ENCODE data around the gene CCDC195. TPM values are rescaled to one million over a fixed set of nuclear protein-coding genes. Genes with fewer than 3 reads are reported as not detected.
"Not testable (repeated sequence)": the region's sequence is repeated elsewhere in the genome, so short reads cannot be mapped to it uniquely, and the experiment has no call there.

The CCDC195 gene
- total RNA-seq, 2 donors from 2014 or later, result not detected

DNA sequence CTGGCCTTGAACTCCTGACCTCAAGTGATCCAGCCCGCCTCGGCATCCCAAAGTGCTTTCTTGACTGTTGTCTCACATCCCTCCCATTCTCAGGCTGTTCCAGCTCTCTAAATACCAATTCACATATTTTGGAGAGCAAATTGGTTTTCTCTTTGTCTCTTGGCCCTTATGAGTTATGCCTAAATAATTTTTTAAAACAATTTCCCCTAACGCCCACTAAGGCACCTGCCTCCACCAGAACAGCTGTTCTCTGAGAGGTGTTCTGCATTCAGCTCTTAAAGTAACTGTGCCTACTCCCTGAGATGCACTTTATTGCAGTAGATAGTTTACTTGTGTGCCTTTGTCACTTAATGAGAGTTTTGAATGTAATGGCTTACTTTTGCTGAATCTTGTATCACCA, 6.9 kb downstream of the CCDC195 start:
- no peak for DNase-seq (ENCODE audit: low spot score)
- intact Hi-C loops (cut with DNase I), result no loop called here

DNA sequence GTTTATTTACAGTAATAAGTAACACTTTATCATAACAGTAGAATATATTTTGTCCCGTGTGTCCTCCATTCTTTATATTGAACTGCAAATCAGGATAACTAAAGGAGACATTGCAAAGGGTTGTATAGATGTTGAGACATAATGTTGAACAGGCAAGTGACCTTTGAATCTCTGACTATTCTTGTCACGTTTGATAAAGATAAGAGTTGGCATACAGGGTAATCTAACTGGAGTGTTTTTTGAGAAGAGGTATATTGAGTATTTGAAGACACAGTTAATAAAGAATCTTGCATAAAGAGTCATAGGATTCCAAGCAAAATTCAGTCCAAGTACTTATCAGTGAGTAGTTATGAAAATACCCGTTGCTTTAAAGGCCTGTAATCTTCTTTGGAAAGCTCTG, 21.7 kb downstream of the CCDC195 start:
- no peak for DNase-seq (ENCODE audit: low spot score)
- intact Hi-C loops (cut with DNase I), result no loop called here

DNA sequence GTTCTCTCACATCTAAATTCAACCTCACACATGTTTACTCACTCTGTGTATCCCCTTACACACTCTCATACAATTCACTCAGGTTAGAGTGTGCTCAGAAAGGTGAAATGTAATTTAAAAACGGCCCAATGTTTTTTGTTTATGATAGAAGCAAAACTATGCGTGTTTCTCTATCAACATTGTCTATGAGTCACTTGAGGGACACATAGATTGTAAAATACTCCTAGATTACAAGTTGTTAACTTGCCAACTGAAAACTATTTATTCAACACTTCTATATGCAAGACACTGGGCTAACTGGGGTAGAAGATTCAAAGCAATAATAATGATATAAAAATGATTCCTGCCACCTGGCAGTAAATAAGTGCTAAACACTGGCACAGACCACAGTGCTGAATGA, 24.6 kb downstream of the CCDC195 start:
- intact Hi-C loops (cut with DNase I), result no loop called here
- no peak for DNase-seq (ENCODE audit: low spot score)

DNA sequence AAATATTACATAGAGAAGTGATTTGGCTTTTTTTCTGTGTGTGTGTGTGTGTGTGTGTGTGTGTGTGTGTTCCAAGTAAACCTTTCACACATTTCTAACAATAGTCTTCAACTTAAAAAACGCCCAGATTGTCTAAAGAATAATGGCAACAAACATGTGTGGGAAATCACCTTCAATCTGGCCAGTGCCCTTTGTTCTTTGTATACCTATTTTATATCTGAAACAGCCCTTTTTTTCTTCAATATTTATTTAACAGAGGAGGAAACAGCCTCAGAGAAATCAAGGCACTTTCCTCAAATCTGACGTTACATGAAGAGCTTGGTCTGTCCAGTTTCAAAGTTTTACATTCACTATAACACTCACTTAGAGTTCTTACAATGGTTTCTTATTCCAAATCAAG, 25.3 kb downstream of the CCDC195 start:
- intact Hi-C loops (cut with DNase I), result no loop called here
- DNase-seq (ENCODE audit: low spot score), result no peak

DNA sequence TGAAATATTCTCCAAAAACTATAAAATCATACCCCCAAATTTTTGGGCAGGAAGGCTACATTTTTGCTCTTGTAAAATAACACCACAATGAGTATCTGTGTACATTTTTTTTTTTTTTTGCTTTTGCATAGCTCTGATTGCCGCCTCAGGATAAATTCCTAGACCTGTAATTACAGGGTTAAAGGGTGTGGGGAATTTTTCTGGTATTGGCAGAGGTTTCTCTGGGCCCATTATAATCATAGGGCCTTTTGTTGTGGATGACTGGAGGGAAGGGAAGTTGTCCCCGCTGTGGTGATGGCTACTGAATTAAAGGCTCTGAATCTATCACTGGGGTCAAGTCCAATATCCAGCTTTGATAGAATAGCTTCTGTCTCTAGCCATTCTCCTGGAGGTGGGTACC, 26.6 kb downstream of the CCDC195 start:
- intact Hi-C loops (cut with DNase I), result no loop called here
- DNase-seq (ENCODE audit: low spot score), result no peak

DNA sequence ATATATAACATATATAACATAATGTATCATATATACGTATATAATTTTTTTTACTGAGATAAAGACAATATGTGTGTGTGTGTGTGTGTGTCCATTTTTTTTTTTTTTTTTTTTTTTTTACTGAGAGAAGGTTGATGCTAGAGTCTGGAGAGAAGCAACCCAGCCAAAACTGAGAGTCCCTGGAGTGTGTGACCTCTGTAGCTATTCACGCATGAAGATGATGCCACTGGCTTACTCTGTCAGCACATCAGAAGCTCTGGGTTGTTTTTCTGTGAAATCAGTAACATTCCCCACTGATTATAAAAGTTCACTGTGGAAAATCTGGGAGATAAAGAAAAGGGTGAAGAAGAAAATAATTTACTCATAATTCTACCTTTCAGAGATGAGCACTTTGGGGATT, 27.2 kb downstream of the CCDC195 start:
- no peak for DNase-seq (ENCODE audit: low spot score)
- intact Hi-C loops (cut with DNase I), result no loop called here

DNA sequence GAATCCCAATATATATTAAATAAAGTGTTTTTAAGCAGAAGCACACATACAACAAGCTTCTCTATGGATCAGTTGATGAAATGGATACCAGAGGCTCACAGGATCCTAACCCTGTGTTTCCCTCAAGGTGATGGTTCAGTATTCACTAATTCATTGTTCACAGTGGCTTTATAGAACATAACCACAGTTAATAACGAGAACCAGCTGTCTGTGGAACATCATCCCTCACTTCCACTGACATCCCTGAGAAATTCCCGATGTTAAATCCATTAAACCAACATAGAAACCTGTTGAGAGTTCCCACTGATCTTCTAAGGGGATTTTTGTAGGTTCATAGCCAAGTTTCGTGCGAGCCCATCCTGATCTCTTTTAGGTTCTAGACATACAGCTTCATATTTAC, 29.0 kb downstream of the CCDC195 start:
- no peak for DNase-seq (ENCODE audit: low spot score)
- intact Hi-C loops (cut with DNase I), result no loop called here

- intact Hi-C loops (cut with DNase I), result no loop called here
- no peak for DNase-seq (ENCODE audit: low spot score)
Measured at GRCh38 chr2:224685121-224685520, 31.0 kb downstream of the CCDC195 start.

GRCh38 chr2:224682134-224682533, 34.0 kb downstream of the CCDC195 start:
- intact Hi-C loops (cut with DNase I), result no loop called here

GRCh38 chr2:224671731-224672130, 44.4 kb downstream of the CCDC195 start:
- intact Hi-C loops (cut with DNase I), result no loop called here
- no peak for DNase-seq (ENCODE audit: low spot score)

More at GRCh38 chr2:224682134-224682533, 34.0 kb downstream of the CCDC195 start:
- no peak for DNase-seq (ENCODE audit: low spot score)

- no peak for DNase-seq (ENCODE audit: low spot score)
- intact Hi-C loops (cut with DNase I), result no loop called here
Measured at GRCh38 chr2:224670203-224670602, 46.0 kb downstream of the CCDC195 start.

DNA sequence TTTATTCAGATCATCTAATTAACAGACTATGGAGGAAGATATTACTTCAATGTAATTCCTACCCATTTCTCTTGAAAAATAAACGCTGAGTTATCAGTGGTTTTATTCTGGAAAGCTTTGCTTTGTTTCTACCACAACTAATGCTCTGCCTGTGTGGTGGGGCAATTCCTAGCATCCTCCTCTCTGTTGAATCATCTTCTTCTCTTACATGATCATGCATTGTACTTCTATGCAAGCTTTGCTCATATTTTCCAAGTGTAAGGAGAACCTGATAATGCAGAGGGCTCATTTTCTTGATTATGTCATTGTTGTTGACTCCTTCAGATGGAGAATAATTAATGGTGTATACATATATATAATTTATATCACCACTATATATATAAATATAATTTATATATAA, 46.7 kb downstream of the CCDC195 start:
- intact Hi-C loops (cut with DNase I), result no loop called here
- DNase-seq (ENCODE audit: low spot score), result no peak

DNA sequence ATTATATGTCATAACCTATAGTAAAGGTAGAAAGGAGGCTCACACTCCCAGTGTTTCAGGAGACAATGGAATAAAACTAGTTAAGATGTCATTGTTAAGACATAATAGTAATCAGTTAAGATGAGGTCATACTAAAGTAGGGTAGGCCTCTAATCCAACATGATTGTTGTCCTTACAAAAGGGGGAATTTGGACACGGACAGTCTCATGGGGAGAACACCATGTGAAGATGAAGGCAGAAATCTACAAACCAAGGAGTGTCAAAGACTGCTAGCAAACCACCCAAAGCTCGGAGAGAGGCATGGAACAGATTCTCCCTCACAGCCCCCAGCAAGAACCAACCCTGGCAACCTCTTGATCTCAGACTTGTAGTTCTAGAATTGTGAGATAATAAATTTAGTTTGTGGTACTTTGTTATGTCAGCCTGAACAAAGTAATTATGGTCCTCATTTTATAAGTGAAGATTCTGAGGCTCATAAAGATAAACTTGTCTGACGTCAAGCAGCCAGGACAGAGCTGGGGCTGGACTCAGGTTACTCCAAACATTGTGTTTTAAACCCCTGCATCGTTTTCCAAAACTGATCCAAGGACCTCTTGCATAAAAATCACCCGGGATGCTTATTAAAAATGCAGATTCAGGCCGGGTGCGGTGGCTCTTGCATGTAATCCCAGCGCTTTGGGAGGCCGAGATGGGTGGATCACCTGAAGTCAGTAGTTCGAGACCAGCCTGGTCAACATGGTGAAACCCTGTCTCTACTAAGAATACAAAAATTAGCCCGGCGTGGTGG, 47.8 kb downstream of the CCDC195 start:
- DNase-seq (ENCODE audit: low spot score), result no peak
- intact Hi-C loops (cut with DNase I), result no loop called here

DNA sequence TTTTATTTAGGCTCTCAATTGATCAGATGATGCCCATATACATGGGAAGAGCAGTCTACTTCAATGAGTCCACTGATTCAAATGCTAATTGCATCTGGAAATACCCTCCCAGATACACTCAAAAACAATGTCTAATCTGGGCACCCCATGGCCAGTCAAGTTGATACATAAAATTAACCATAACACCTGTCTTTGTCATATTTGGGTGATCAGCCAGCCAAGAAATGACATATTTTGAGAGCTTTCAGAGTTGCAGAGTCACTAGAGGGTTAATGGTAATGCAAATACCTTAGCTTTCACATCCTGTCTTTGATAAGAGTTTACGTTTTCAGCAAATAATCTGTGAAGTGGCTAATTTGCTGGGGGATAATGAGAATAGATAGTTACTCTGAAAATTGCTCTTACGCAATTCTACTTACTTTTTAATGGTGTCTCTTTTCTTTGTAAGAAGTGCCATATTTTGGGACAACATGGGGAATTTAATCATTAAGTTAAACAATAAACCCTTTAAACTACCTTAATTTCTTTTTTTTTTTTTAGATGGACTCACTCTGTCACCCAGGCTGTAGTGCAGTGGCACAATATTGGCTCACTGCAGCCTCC, 49.1 kb downstream of the CCDC195 start:
- intact Hi-C loops (cut with DNase I), result no loop called here
- no peak for DNase-seq (ENCODE audit: low spot score)

GRCh38 chr2:224663322-224663721, 52.8 kb downstream of the CCDC195 start:
- intact Hi-C loops (cut with DNase I); DNase-seq (ENCODE audit: low spot score): not testable (repeated sequence)

GRCh38 chr2:224661708-224662107, 54.5 kb downstream of the CCDC195 start:
- DNase-seq (ENCODE audit: low spot score); intact Hi-C loops (cut with DNase I): not testable (repeated sequence)

DNA sequence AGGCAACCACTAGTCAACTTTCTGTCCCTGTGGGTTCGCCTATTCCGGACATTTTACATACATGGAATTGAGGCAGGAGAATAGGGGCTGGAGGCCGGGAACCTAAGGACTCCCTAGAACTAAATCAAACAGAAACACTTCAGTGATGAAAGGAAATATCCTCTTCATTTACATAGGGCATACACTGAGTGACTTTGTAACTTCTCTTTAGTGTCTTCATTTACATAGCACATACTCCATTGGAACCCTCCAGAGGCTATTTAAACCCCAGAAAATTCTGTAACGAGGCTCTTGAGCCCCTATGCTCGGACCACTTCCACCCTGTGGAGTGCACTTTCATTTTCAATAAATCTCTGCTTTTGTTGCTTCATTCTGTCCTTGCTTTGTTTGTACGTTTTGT, 56.5 kb downstream of the CCDC195 start:
- intact Hi-C loops (cut with DNase I), result no loop called here
- DNase-seq (ENCODE audit: low spot score), result no peak

DNA sequence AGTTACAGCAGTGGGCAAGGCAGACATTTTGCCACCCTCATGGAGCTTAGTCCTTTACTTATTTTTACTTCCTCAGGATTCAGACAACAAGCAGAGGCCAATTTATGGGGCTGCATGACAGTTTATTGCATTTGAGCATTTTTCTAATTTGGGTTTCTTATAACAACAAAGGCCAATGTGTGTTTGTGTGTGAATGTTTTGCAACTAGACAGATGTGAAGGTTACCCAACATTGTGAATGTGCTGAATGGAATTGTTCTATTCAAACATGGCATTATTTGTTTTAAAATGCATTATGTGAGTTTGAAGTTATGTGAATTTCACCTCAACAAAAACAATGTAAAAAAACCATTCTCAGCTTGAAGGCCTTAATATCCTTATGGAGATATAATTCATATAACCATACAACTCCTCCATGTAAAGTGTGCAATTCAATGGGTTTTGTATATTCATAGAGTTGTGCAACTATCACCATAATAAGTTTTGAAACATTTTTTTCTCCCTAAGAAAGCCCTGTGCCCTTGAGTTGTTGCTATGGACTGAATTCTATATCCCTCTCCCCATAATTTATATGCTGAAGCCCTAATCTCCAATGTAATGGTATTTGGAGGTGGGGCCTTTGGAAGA, 57.3 kb downstream of the CCDC195 start:
- intact Hi-C loops (cut with DNase I), result no loop called here
- DNase-seq (ENCODE audit: low spot score), result no peak

DNA sequence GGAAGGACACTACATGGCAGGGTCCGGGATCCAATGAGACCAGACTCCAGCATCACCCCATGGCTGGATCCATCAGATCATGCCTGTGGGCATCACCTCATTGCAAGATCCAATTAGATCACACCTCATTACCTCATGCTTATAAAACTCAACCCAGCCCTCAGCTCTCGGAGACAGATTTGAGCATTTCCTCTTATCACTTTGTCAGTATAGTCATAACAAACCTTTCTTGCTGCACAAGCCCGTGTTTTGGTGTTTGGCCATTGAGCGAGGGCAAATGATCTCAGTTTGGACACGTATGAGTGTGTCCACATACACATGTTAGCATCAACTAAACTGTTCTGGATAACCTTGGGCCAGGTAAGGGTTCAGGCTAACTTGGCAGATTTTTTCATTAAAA, 58.8 kb downstream of the CCDC195 start:
- intact Hi-C loops (cut with DNase I), result no loop called here
- DNase-seq (ENCODE audit: low spot score), result no peak

DNA sequence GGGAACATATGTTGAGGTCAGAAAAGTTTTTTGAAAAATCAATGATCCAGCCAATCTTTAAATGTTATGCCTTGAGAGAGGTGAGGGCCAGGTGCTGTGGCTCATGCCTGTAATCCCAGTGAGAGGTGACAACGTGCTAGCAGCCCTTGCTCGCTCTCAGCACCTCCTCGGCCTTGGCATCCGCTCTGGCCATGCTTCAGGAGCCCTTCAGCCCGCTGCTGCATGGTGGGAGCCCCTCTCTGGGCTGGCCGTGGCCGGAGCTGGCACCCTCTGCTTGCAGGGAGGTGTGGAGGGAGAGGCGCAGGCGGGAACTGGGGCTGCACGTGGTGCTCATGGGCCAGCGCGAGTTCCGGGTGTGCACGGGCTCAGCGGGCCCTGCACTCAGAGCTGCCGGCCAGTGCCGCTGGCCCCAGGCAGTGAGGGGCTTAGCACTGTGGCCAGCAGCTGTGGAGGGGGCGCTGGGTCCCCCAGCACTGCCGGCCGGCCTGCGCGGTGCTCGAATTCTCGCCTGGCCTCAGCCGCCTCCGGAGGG, 61.1 kb downstream of the CCDC195 start:
- intact Hi-C loops (cut with DNase I), result no loop called here
- DNase-seq (ENCODE audit: low spot score), result no peak
